Motor neuron (in vitro differentiated cells): Measurements from ENCODE around the gene ZBTB7A. TPM values are rescaled to one million over a fixed set of nuclear protein-coding genes. Genes with fewer than 3 reads are reported as not detected.

Experiments
- ATAC-seq, 8 experiments: fragments of 200-7000 bp; cut with Tn5 transposase; replicated peaks in 6 of 8; 2 replicates each; pipeline ENCODE4 v1.8.0; 2021; ENCODE audit warnings: mild to moderate bottlenecking in 8 of 8, moderate library complexity in 8 of 8
- H3K27ac ChIP-seq, 2 donors: fragments of 250-450 bp; sonication (Bioruptor Pico); 2 replicates each; pipeline ENCODE4 v1.9.0; 2021; ENCODE audit warnings: antibody characterized with exemption in 2 of 2, mild to moderate bottlenecking in 2 of 2, moderate library complexity in 1 of 2
- H3K4me1 ChIP-seq, 2 donors: fragments of 250-450 bp; sonication (Bioruptor Pico); replicated peaks in 1 of 2; 2 replicates each; pipeline ENCODE4 v1.6.1; 2021; ENCODE audit warnings: antibody characterized with exemption in 2 of 2, mild to moderate bottlenecking in 2 of 2, moderate library complexity in 1 of 2
- H3K4me3 ChIP-seq, 5 donors: fragments of 250-450 bp; sonication (Bioruptor Pico); 2 replicates each; pipeline ENCODE4 v1.9.0; 2021; ENCODE audit warnings: antibody characterized with exemption in 5 of 5, mild to moderate bottlenecking in 5 of 5, moderate library complexity in 4 of 5
- WGBS, 10 experiments: fragments of 450-650 bp; shearing (Covaris generic); methylation state at CpG; one replicate each; pipeline ENCODE4 v1.0.0; 2022; 5-methylcytosine and 5-hydroxymethylcytosine counted together
- in situ Hi-C, 9 experiments: fragments of 400-800 bp; cut with MboI; loops; one replicate each; pipeline ENCODE4 v1.15.0; 2021; ENCODE audit warnings: low sequenced_read_pairs in 9 of 9, low pct_unique_long_range_greater_than_20kb in 2 of 9; ENCODE audit not compliant: unreplicated experiment in 9 of 9
- total RNA-seq, 8 experiments: library from RNA; unstranded; fragments of 300-600 nt; gene quantifications; 2 replicates each; pipeline versions ENCODE4 v1.2.3 to v1.2.4, GENCODE V29; 2022

ZBTB7A gene
- total RNA-seq: 10 to 100 TPM in 2 of 8 experiments, 1 to 10 TPM in 6; 1.6 to 13.5 (median 4.1) TPM

- WGBS, 10 experiments: no CpG with 5 or more reads among the region's 85 CpGs
- H3K4me3 ChIP-seq: peak within 1 kb of the TSS; percentile 87 to 100 (median 98)
- in situ Hi-C loops: no loop called here
- peak within 1 kb of the TSS; percentile 78 to 88 for H3K27ac ChIP-seq
- peaks cover 9 to 15% of the 10 kb centered on the region in 2 donors for H3K4me1 ChIP-seq
- peak; percentile 12 to 63 (median 48) for ATAC-seq
Observed at GRCh38 chr19:4066682-4067395, at the start of gene ZBTB7A. Gene ZBTB7A (minus strand): TSS chr19:4066899. CDS start chr19:4055232, 11,667 bp downstream.

DNA sequence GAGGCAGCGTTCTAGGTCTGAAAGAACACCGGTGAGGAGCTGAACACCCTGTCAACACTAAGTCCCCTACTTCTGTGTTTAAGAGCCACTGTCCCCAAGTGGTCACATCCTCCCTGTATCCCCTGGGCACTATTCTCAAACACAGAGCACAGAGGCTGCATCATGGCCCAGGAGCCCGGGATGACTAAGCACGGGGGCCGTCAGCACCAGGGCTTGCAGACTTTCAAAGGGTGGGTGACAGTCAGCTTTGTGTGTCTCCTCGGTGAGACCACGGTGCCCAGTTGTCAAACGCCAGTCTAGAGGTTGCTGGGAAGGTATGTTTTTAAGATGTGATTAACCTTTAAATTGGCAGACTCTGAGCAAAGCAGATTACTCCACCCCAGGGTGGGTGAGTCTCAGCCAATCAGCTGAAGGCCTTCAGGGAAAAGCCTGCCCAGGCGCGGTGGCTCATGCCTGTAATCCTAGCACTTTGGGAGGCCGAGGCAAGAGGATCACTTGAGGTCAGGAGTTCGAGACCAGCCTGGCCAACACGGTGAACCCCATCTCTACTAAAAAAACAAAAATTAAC is 49.2 kb upstream of the ZBTB7A start:
- no peak for ATAC-seq
- H3K27ac ChIP-seq: no peak overlapping the region
- H3K4me3 ChIP-seq: no peak overlapping the region
- no peaks in the 10 kb centered on the region for H3K4me1 ChIP-seq
- 96 to 100% (median 98%) methylated on average over 1 to 4 of the region's 13 CpGs; no CpG with 5 or more reads in 6 of the 10 experiments for WGBS, 10 experiments
- in situ Hi-C loops: no loop called here

DNA sequence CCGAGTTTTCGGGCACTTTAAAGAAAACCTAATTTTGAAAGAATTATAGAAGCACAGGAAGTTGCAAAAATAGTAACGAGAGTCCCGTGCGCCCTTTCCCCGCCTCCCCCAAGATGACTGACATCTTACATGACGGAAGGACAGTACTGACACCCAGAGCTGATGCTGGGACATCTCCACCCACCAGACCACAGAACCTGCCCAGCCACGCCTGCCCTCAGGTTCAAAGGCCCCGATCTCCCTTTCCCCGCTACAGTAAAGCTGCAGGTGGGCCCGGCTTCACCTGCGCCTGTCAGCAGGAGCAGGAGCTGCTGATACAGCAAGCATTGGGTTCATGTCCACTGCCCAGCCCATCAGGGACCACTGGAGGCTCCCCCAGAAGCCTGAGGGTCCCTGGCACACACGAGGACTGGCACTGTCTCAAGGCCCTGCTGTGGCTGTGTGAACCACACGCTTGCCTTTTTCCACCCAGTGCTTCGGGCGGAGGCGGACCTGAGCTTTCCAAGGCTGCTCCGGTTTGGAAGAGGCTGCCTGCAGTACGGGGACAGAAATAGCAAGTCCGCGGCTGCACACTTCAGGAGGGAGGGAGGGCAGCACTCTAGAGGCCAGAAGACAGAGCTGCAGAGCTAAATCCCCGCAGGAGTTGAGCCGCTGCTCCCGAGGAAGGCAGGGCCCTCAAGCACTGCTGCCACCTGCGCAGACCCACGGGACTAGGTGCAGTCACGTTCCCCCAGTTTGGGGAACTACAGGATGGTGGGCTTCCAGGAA is 48.5 kb upstream of the ZBTB7A start:
- Histone ChIP-seq H3K4me1 (no peaks in the 10 kb centered on the region), H3K4me3 (no peak overlapping the region), H3K27ac (no peak overlapping the region)
- 25 to 100% (median 89%) methylated on average over 2 to 10 of the region's 27 CpGs; no CpG with 5 or more reads in 1 of the 10 experiments for WGBS, 10 experiments
- ATAC-seq: no peak
- in situ Hi-C loops: no loop called here

GRCh38 chr19:4114181-4114580 is 47.5 kb upstream of the ZBTB7A start:
- WGBS, 10 experiments: 67 to 100% (median 94%) methylated on average over 1 to 13 of the region's 19 CpGs; no CpG with 5 or more reads in 3 of the 10 experiments
- in situ Hi-C loops: no loop called here
- no peak overlapping the region for H3K27ac ChIP-seq
- no peak for ATAC-seq
- H3K4me3 ChIP-seq: no peak overlapping the region
- no peaks in the 10 kb centered on the region for H3K4me1 ChIP-seq

DNA sequence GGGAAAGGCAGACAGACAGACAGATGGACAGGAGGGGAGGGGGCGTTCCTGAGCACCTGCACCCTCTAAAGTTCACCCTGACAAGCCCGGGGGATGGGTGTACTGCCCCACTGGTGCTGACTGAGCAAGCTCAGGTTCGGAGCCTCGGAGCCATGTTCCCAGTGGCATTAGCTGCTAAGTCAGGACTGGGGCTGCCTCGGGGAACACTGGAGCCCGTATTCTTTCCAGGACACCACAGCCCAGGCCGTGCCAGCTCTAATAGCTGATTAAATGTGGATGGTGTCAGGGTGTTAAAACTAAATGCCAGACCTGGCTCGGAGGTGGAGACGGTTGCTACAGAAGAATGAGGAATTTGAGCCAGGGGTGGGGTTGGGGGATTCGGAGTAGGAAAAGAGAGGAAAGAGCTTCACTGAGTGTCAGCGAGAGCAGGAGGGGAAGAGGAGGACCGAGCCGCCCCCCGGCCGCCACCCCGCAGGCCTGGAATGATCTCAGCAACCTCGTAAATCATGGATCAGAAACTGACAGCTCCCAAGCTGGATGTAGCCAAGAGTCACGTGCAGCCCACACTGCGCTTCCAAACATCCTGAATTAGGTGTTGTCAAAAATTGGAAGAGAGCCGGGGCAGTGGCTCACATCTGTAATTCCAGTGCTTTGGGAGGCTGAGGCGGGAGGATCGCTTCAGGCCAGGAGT is 46.8 kb upstream of the ZBTB7A start:
- in situ Hi-C loops: no loop called here
- Histone ChIP-seq H3K27ac (no peak overlapping the region), H3K4me1 (no peaks in the 10 kb centered on the region), H3K4me3 (no peak overlapping the region)
- ATAC-seq: peak in 4 of 8 experiments; percentile 6 to 61 (median 29)
- WGBS, 10 experiments: 50 to 100% (median 90%) methylated on average over 1 to 4 of the region's 22 CpGs; no CpG with 5 or more reads in 5 of the 10 experiments

GRCh38 chr19:4112367-4112766 is 45.7 kb upstream of the ZBTB7A start:
- in situ Hi-C loops: no loop called here
- no peak overlapping the region for H3K4me3 ChIP-seq
- no peaks in the 10 kb centered on the region for H3K4me1 ChIP-seq
- no CpG with 5 or more reads among the region's 17 CpGs for WGBS, 10 experiments
- H3K27ac ChIP-seq: no peak overlapping the region
- peak in 3 of 8 experiments; percentile 12 to 26 (median 20) for ATAC-seq

GRCh38 chr19:4109626-4109945 is 42.9 kb upstream of the ZBTB7A start:
- H3K27ac ChIP-seq: no peak overlapping the region
- in situ Hi-C loops: no loop called here
- H3K4me3 ChIP-seq: no peak overlapping the region
- ATAC-seq: no peak
- WGBS, 10 experiments: 94 to 100% (median 100%) methylated on average over 1 to 3 of the region's 6 CpGs; no CpG with 5 or more reads in 4 of the 10 experiments
- no peaks in the 10 kb centered on the region for H3K4me1 ChIP-seq

DNA sequence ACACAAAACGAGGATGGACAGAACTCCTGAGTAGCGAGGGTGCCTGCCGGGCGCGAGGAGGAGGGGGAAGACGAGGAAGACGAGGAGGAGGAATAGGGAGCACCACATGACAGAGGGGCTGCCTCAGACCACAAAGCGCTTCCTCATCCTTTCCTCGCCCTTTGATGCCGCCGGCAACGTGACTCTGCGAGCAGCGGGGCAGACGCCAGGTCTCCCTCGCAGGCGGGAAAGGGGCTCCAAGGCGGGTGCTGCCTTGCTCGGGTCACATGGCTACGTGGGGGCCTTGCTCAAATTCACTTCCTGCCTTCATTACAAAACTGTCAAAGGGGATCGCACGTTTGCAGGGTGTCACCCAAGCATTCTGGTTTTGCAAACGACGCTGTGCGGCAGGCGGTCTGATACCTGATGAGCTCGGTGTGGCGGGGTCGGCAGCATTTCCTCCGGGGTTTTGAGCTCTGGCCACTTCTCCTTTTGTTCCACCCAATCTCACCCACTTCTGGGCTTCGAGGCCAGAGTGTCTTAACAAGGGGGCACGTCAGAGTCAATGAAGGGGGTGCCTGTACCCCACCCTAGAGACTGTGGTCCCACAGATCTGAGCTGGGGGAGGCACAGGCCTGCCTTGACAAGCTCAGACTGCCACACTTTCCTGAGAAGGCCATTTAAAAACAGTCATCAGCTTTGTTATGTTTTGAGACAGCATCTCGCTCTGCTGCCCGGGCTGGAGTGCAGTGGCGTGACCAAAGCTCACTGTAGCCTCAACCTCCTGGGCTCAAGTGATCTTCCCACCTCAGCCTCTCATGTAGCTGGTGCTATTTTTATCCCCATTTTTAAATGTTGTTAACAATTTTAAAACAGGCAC is 42.3 kb upstream of the ZBTB7A start:
- WGBS, 10 experiments: 78 to 100% (median 92%) methylated on average over 1 to 8 of the region's 35 CpGs; no CpG with 5 or more reads in 3 of the 10 experiments
- Histone ChIP-seq H3K27ac (no peak overlapping the region), H3K4me1 (no peaks in the 10 kb centered on the region), H3K4me3 (no peak overlapping the region)
- no peak for ATAC-seq
- in situ Hi-C loops: no loop called here

DNA sequence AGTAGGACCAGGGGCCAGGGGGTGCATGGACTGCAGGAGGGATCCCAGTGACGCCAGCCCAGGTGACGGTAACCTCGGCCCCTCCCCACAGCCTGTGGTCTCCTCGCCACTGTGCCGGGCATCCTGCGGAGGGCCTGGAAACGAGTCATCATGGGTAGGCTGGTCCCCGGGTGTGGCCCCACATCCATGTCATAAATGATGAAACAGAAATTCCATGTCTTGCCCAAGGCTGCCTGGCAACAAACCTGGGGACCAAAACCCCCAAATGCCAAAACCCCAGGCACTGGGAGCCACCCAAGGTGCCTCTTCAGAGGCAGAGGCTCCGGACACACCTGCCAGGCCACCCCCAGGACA is 36.4 kb upstream of the ZBTB7A start:
- Histone ChIP-seq H3K4me3 (no peak overlapping the region), H3K4me1 (no peaks in the 10 kb centered on the region), H3K27ac (no peak overlapping the region)
- peak in 3 of 8 experiments; percentile 19 to 65 (median 38) for ATAC-seq
- 86 to 93% methylated on average over 3 to 4 of the region's 9 CpGs; no CpG with 5 or more reads in 8 of the 10 experiments for WGBS, 10 experiments
- in situ Hi-C loops: no loop called here

DNA sequence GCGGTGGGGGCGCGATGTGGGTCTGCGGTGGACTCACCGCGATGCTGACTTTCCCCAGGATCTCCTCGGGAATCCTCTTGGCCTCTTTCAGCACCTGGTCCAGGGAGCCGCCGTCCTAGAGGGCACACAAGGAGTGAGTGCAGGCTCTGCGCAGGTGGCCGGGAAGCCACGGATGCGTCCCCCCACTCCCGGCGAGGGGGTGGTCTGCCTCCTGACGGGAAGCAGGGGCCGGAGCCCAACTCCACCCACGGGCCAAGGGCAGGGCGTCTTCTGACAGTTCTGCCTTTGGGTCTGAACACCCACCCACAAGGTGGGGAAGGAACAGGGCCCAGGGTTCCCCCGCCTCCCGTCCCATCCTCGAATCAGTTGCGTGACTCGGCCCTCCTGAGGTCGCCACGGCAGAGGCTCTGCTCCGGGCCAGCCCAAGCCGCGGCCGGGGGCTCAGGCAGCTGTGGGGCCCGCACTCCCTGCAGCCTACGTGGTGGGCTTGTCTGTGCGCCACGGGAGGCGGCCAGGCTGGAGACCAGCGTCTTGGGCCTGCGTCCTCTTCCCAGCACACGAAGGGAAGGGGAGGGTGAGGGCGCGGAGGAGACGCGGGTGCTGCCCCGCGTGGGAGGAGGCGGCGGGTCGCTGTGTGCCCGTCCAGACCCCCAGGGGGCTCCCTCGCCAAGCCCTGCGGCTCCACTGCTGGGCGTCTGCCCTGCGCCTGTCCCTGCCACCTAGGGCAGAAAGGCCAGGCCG is 35.8 kb upstream of the ZBTB7A start:
- Histone ChIP-seq H3K27ac (no peak overlapping the region), H3K4me3 (no peak overlapping the region), H3K4me1 (no peaks in the 10 kb centered on the region)
- 83 to 93% methylated on average over 3 to 4 of the region's 53 CpGs; no CpG with 5 or more reads in 8 of the 10 experiments for WGBS, 10 experiments
- in situ Hi-C loops: no loop called here
- peak in 2 of 8 experiments; percentile 3 to 15 for ATAC-seq

GRCh38 chr19:4101496-4101770 is 34.7 kb upstream of the ZBTB7A start:
- Histone ChIP-seq H3K4me1 (no peaks in the 10 kb centered on the region), H3K27ac (no peak overlapping the region), H3K4me3 (no peak overlapping the region)
- WGBS, 10 experiments: 95 to 100% methylated on average over 1 to 4 of the region's 10 CpGs; no CpG with 5 or more reads in 8 of the 10 experiments
- in situ Hi-C loops: no loop called here
- ATAC-seq: no peak
